Caco-2 (cell line): ENCODE measurements around the gene UBXN10. TPM values are rescaled to one million over a fixed set of nuclear protein-coding genes. Genes with fewer than 3 reads are reported as not detected.

ENCODE experiments used
- BruUV-seq: library from RNA; stranded (reverse); fragments of 400-500 nt; replicated peaks from 2 replicates; lab custom pipeline; 2021; lab: Mats Ljungman, UMichigan
- CTCF ChIA-PET: fragments of 300-600 bp; sonication (Branson Sonifier 250); formaldehyde crosslinking; loops from one replicate; lab custom pipeline; 2022; ENCODE audit warnings: antibody characterized with exemption; lab: Charles Lee
- POLR2A ChIA-PET: fragments of 300-600 bp; sonication (Branson Sonifier 250); formaldehyde crosslinking; loops from one replicate; lab custom pipeline; 2022; ENCODE audit warnings: antibody characterized with exemption; lab: Charles Lee
- DNase-seq, 2 experiments: peaks; one replicate each; pipeline versions ENCODE4 v3.0.0 to v3.0.0-alpha.2; 2020 to 2022
- H3K27me3 ChIP-seq: replicated peaks from 2 replicates; pipeline ENCODE4 v1.6.0; 2011; ENCODE audit warnings: low read length; ENCODE audit not compliant: control insufficient read depth, insufficient read depth
- H3K36me3 ChIP-seq: 2 replicates; pipeline ENCODE4 v1.5.1; 2011; ENCODE audit warnings: low read length; ENCODE audit not compliant: control insufficient read depth, insufficient read depth
- H3K4me1 ChIP-seq: fragments of 250-450 bp; sonication (Bioruptor Pico); 2 replicates; pipeline ENCODE4 v1.5.1; 2020; ENCODE audit warnings: mild to moderate bottlenecking
- H3K4me3 ChIP-seq: 2 replicates; pipeline ENCODE4 v1.5.1; 2011; ENCODE audit warnings: low read depth, mild to moderate bottlenecking, control low read depth, low read length
- H3K9me3 ChIP-seq: fragments of 250-450 bp; sonication (Bioruptor Pico); 2 replicates; pipeline ENCODE4 v1.5.1; 2020; ENCODE audit warnings: mild to moderate bottlenecking, moderate library complexity
- H3K27ac Mint-ChIP-seq: one replicate; pipeline ENCODE4 v1.8.0; 2022; ENCODE audit warnings: mixed read lengths; ENCODE audit not compliant: unreplicated experiment
- H3K27me3 Mint-ChIP-seq: one replicate; pipeline ENCODE4 v1.8.0; 2022; ENCODE audit warnings: mixed read lengths; ENCODE audit not compliant: insufficient read depth, unreplicated experiment
- H3K36me3 Mint-ChIP-seq: one replicate; pipeline ENCODE4 v1.8.0; 2022; ENCODE audit warnings: mild to moderate bottlenecking, mixed read lengths; ENCODE audit not compliant: insufficient read depth, unreplicated experiment
- H3K4me1 Mint-ChIP-seq: one replicate; pipeline ENCODE4 v1.8.0; 2022; ENCODE audit warnings: low read depth, mixed read lengths; ENCODE audit not compliant: unreplicated experiment
- H3K4me3 Mint-ChIP-seq: one replicate; pipeline ENCODE4 v1.8.0; 2022; ENCODE audit warnings: mild to moderate bottlenecking, moderate library complexity, mixed read lengths; ENCODE audit not compliant: unreplicated experiment
- H3K9me3 Mint-ChIP-seq: one replicate; pipeline ENCODE4 v1.8.0; 2022; ENCODE audit warnings: mixed read lengths; ENCODE audit not compliant: unreplicated experiment
- intact Hi-C: fragments of 100-400 bp; cut with micrococcal nuclease; formaldehyde crosslinking; loops from one replicate; pipeline ENCODE4 v1.10.0; 2022; ENCODE audit not compliant: unreplicated experiment
- total RNA-seq: library from RNA; stranded (reverse); gene quantifications from 2 replicates; pipeline ENCODE4 v1.2.3, GENCODE V29; 2022
- TF ChIP-seq, protein P1 (sequence below), 2 experiments: fragments of 200-600 bp in 1 of 2; IDR thresholded peaks; 1 replicate in 1 of 2; 2 replicates in 1 of 2; pipeline versions ENCODE4 v1.5.1 to v1.8.0; 2011 to 2022; ENCODE audit warnings: antibody characterized with exemption in 1 of 2, control low read depth in 1 of 2, inconsistent platforms in 1 of 2, low read depth in 1 of 2, low read length in 1 of 2, mild to moderate bottlenecking in 1 of 2, moderate library complexity in 1 of 2; ENCODE audit not compliant: insufficient read depth in 1 of 2, severe bottlenecking in 1 of 2, unreplicated experiment in 1 of 2

The UBXN10 gene
- total RNA-seq, 1 experiment from 2014 or later: 0.07 TPM

DNA sequence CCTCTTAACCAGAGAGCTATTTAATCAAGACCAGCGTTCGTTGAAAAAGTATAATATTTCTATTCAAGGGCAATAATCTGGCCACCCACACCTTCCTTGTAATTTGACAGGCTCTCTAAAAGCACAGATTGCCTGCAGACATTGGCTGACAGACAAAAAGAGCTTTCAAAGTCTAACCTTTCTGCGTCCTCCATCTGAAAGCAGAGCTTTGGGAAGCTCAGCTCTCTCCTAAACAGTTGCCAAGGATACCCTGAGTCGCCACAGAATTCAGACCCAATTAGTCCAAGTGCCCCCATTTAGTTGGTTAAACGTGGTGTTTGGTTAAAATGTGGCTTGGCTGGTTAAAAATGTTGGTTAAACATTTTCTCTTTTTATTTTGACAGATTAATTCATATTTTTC, 34.1 kb downstream of the UBXN10 start:
- CTCF ChIA-PET: no interaction called here
- H3K4me1 Mint-ChIP-seq: no peaks in the 10 kb centered on the region

DNA sequence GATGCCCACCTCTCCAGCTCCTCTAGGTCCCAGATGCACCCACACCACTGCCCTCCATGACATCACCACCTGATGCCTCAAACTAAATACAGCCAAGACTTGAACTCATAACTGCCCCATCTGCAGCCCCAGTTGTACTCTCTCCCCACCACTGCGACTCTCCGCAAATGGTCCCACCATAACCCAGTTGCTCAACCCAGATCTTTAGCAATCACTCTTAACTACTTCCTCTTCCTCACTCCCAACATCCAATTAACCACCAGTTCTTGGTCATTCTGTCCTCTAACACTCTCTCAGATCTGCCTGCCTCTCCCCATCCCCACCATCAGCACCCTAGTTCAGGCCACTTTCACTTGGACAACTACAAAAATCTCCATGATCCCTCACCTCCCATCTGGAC, 37.2 kb downstream of the UBXN10 start:
- Mint-ChIP-seq H3K27ac (no peak overlapping the region), H3K4me3 (no peak overlapping the region), H3K27me3 (peaks cover 18% of the 10 kb centered on the region), H3K9me3 (no peaks in the 10 kb centered on the region), H3K4me1 (no peaks in the 10 kb centered on the region), H3K36me3 (no peaks in the 10 kb centered on the region)
- intact Hi-C loops: no loop called here
- no peak overlapping the region for H3K4me3 ChIP-seq
- TF ChIP-seq, protein P1, sequence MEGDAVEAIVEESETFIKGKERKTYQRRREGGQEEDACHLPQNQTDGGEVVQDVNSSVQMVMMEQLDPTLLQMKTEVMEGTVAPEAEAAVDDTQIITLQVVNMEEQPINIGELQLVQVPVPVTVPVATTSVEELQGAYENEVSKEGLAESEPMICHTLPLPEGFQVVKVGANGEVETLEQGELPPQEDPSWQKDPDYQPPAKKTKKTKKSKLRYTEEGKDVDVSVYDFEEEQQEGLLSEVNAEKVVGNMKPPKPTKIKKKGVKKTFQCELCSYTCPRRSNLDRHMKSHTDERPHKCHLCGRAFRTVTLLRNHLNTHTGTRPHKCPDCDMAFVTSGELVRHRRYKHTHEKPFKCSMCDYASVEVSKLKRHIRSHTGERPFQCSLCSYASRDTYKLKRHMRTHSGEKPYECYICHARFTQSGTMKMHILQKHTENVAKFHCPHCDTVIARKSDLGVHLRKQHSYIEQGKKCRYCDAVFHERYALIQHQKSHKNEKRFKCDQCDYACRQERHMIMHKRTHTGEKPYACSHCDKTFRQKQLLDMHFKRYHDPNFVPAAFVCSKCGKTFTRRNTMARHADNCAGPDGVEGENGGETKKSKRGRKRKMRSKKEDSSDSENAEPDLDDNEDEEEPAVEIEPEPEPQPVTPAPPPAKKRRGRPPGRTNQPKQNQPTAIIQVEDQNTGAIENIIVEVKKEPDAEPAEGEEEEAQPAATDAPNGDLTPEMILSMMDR (IDR thresholded peaks at IDR 0.05; ENCODE audit: insufficient read depth in 1 of 2, low read depth in 1 of 2, low read length in 1 of 2, severe bottlenecking in 1 of 2, unreplicated experiment in 1 of 2): no peak
- ChIA-PET POLR2A (no interaction called here), CTCF (no interaction called here)
- no TSS peak for BruUV-seq
- H3K36me3 ChIP-seq: no peaks in the 10 kb centered on the region
- no peak for DNase-seq
- no peaks in the 10 kb centered on the region for H3K4me1 ChIP-seq
- H3K9me3 ChIP-seq: no peaks in the 10 kb centered on the region
- H3K27me3 ChIP-seq: no peaks in the 10 kb centered on the region

More for the DNA sequence above, 34.1 kb downstream of the UBXN10 start:
- no peak for DNase-seq
- Histone ChIP-seq H3K4me1 (no peaks in the 10 kb centered on the region), H3K4me3 (no peak overlapping the region), H3K36me3 (no peaks in the 10 kb centered on the region), H3K27me3 (no peaks in the 10 kb centered on the region; the same call in 1 of the 2 replicates), H3K9me3 (no peaks in the 10 kb centered on the region; the same call in 1 of the 2 replicates)
- no peak overlapping the region for H3K27ac Mint-ChIP-seq
- BruUV-seq: no TSS peak
- intact Hi-C loops: no loop called here
- H3K4me3 Mint-ChIP-seq: no peak overlapping the region
- H3K36me3 Mint-ChIP-seq: no peaks in the 10 kb centered on the region
- TF ChIP-seq, protein P1 (IDR thresholded peaks at IDR 0.05; ENCODE audit: insufficient read depth in 1 of 2, low read depth in 1 of 2, low read length in 1 of 2, severe bottlenecking in 1 of 2, unreplicated experiment in 1 of 2): no peak
- H3K27me3 Mint-ChIP-seq: peaks cover 19% of the 10 kb centered on the region
- no peaks in the 10 kb centered on the region for H3K9me3 Mint-ChIP-seq
- POLR2A ChIA-PET: no interaction called here

DNA sequence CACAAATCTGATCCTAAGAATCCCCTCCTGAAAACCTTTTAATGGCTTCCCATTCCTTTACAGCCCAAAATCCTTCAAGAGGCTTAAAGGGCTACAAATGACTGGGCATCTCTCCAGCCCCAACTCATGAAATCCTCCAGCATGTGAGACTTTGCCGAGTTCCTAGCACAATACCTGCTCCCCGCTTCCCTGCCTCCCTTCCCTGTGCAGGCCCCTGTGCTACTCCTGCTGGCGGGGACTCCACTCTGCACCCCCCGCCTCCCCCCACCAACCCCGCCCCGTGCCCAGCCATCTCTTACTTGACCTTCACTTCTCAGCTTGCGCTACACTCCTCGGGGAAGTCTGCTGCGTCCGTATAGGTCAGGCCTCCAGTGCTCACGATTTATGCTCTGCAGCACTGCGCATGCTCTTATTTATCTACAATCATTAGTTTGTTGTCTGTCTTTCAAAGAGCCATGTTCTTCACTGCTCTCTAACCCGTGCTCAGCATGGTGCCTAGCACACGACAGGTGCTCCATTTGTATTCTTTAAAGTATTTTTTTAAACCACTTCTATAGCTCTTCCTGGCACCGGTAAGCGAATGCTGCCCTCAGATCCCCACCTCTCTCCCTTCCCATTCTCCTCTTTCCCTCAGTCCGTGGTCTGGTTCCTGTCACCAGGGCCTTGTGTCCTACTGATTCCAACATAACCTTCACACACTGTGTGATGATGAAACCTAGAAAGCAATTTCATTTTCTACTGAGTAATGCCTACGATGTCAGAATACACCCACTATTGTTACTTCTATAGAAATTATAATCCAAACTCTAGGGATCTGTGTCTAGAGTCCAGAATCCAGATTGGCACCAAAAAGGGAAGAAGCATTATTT, 37.9 kb downstream of the UBXN10 start:
- Mint-ChIP-seq H3K27ac (no peak overlapping the region), H3K4me3 (no peak overlapping the region), H3K4me1 (no peaks in the 10 kb centered on the region), H3K9me3 (no peaks in the 10 kb centered on the region), H3K27me3 (peaks cover 19% of the 10 kb centered on the region), H3K36me3 (no peaks in the 10 kb centered on the region)
- no peaks in the 10 kb centered on the region for H3K36me3 ChIP-seq
- no peaks in the 10 kb centered on the region for H3K9me3 ChIP-seq
- H3K27me3 ChIP-seq: no peaks in the 10 kb centered on the region
- BruUV-seq: no TSS peak
- H3K4me1 ChIP-seq: no peaks in the 10 kb centered on the region
- H3K4me3 ChIP-seq: no peak overlapping the region
- TF ChIP-seq, protein P1 (IDR thresholded peaks at IDR 0.05; ENCODE audit: insufficient read depth in 1 of 2, low read depth in 1 of 2, low read length in 1 of 2, severe bottlenecking in 1 of 2, unreplicated experiment in 1 of 2): no peak
- ChIA-PET POLR2A (no interaction called here), CTCF (no interaction called here)
- intact Hi-C loops: no loop called here
- no peak for DNase-seq
